Gastroesophageal sphincter (tissue), 3 donors: ENCODE measurements around the gene HTR3B.

Source experiments
- POLR2AphosphoS5 ChIP-seq: sonication (generic); formaldehyde crosslinking; IDR thresholded peaks from one replicate; pipeline ENCODE4 v1.6.1; 2017; ENCODE audit warnings: antibody characterized with exemption
- TF ChIP-seq, protein P1 (sequence below), 4 experiments: fragments of 200-600 bp in 2 of 4; fragments of 450-650 bp in 2 of 4; sonication (generic) in 1 of 4; IDR thresholded peaks; one replicate each; pipeline ENCODE4 v1.5.1; 2017 to 2019; ENCODE audit warnings: antibody characterized with exemption in 4 of 4, mild to moderate bottlenecking in 2 of 4, moderate library complexity in 2 of 4

GRCh38 chr11:113952070-113952469 is 47.5 kb downstream of the HTR3B start:
- no peak for TF ChIP-seq POLR2AphosphoS5
- TF ChIP-seq, protein P1, sequence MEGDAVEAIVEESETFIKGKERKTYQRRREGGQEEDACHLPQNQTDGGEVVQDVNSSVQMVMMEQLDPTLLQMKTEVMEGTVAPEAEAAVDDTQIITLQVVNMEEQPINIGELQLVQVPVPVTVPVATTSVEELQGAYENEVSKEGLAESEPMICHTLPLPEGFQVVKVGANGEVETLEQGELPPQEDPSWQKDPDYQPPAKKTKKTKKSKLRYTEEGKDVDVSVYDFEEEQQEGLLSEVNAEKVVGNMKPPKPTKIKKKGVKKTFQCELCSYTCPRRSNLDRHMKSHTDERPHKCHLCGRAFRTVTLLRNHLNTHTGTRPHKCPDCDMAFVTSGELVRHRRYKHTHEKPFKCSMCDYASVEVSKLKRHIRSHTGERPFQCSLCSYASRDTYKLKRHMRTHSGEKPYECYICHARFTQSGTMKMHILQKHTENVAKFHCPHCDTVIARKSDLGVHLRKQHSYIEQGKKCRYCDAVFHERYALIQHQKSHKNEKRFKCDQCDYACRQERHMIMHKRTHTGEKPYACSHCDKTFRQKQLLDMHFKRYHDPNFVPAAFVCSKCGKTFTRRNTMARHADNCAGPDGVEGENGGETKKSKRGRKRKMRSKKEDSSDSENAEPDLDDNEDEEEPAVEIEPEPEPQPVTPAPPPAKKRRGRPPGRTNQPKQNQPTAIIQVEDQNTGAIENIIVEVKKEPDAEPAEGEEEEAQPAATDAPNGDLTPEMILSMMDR (IDR thresholded peaks at IDR 0.05) = no peak
